DOHH2 (cell line): ENCODE measurements around the gene PADI3.

Experiments used
- H3F3A ChIP-seq: fragments of 200-600 bp; sonication (generic), shearing (Covaris generic); 2 replicates; pipeline ENCODE4 v1.6.0; 2016; ENCODE audit warnings: antibody characterized with exemption, mild to moderate bottlenecking; ENCODE audit not compliant: control insufficient read depth, insufficient read depth
- H3K27ac ChIP-seq: fragments of 200-600 bp; sonication (generic); 2 replicates; pipeline ENCODE4 v1.5.1; 2014; ENCODE audit warnings: low read depth, mild to moderate bottlenecking, low read length, moderate library complexity
- H3K27me3 ChIP-seq: fragments of 200-600 bp; sonication (generic); 2 replicates; pipeline ENCODE4 v1.6.1; 2014; ENCODE audit warnings: mild to moderate bottlenecking, low read length, mixed read lengths; ENCODE audit not compliant: control insufficient read depth
- H3K36me3 ChIP-seq: fragments of 200-600 bp; sonication (generic); 2 replicates; pipeline ENCODE4 v1.6.1; 2014; ENCODE audit warnings: mild to moderate bottlenecking, low read length, moderate library complexity, mixed read lengths; ENCODE audit not compliant: control insufficient read depth
- H3K4me1 ChIP-seq: fragments of 200-600 bp; sonication (generic); 2 replicates; pipeline ENCODE4 v1.6.1; 2014; ENCODE audit warnings: mild to moderate bottlenecking, low read length, mixed read lengths; ENCODE audit not compliant: control insufficient read depth
- H3K4me2 ChIP-seq: fragments of 200-600 bp; sonication (generic); 2 replicates; pipeline ENCODE4 v1.6.0; 2014; ENCODE audit warnings: mild to moderate bottlenecking, low read length, moderate library complexity
- H3K4me3 ChIP-seq: fragments of 200-600 bp; sonication (generic); 2 replicates; pipeline ENCODE4 v1.5.1; 2014; ENCODE audit warnings: mild to moderate bottlenecking, low read length, mixed read lengths
- H3K79me2 ChIP-seq: fragments of 200-600 bp; sonication (generic); 2 replicates; pipeline ENCODE4 v1.6.1; 2014; ENCODE audit warnings: mild to moderate bottlenecking, low read length, mixed read lengths; ENCODE audit not compliant: control insufficient read depth
- H3K9me2 ChIP-seq: fragments of 200-600 bp; sonication (generic); replicated peaks from 2 replicates; pipeline ENCODE4 v1.6.1; 2014; ENCODE audit warnings: mild to moderate bottlenecking, low read length, mixed read lengths; ENCODE audit not compliant: control insufficient read depth
- H3K9me3 ChIP-seq: fragments of 200-600 bp; sonication (generic); 2 replicates; pipeline ENCODE4 v1.6.1; 2014; ENCODE audit warnings: antibody characterized with exemption, low read length, mixed read lengths; ENCODE audit not compliant: control insufficient read depth, insufficient read depth
- H4K20me1 ChIP-seq: fragments of 200-600 bp; sonication (generic); 2 replicates; pipeline ENCODE4 v1.6.0; 2014; ENCODE audit warnings: low read depth, mild to moderate bottlenecking, antibody characterized with exemption, low read length, moderate library complexity; ENCODE audit not compliant: control insufficient read depth, insufficient read depth
- EZH2phosphoT487 ChIP-seq: fragments of 200-600 bp; sonication (generic); IDR thresholded peaks from 2 replicates; pipeline ENCODE4 v1.6.1; 2017; ENCODE audit warnings: borderline replicate concordance, mild to moderate bottlenecking, antibody characterized with exemption, low read length, moderate library complexity, mixed read lengths
- TF ChIP-seq, protein P1 (sequence below): fragments of 200-600 bp; sonication (generic); IDR thresholded peaks from one replicate; pipeline ENCODE4 v1.5.1; 2014; ENCODE audit warnings: antibody characterized with exemption, mild to moderate bottlenecking, low read depth, low read length; ENCODE audit not compliant: poor library complexity, severe bottlenecking

The PADI3 gene

DNA sequence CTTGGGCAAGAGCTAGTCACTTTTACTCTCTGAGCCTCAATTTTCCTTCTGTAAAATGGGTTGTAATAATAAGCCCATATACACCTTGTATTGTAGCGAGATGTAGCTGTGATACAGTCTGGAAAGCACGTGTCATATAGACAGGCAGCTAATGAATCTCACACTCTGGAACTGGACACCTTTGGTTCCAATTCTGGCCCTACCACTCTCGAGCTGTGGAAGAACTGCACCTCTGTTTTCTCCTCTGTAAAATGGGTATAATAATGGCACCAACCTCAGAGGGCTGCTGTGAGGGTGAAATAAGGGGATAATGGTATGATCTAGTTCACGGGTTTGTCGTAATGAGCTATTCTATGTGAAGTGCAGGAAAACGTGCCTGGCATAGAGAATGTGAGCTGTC, 58.4 kb downstream of the PADI3 start:
- Histone ChIP-seq H4K20me1 (no peaks in the 10 kb centered on the region), H3K4me1 (no peaks in the 10 kb centered on the region), H3K9me2 (no peaks in the 10 kb centered on the region), H3K4me3 (no peak overlapping the region), H3K27ac (no peak overlapping the region), H3K27me3 (no peaks in the 10 kb centered on the region), H3K4me2 (no peak overlapping the region), H3K79me2 (no peaks in the 10 kb centered on the region), H3K36me3 (no peaks in the 10 kb centered on the region), H3F3A (no peaks in the 10 kb centered on the region), H3K9me3 (no peaks in the 10 kb centered on the region)
- no peak for TF ChIP-seq EZH2phosphoT487
- TF ChIP-seq, protein P1, sequence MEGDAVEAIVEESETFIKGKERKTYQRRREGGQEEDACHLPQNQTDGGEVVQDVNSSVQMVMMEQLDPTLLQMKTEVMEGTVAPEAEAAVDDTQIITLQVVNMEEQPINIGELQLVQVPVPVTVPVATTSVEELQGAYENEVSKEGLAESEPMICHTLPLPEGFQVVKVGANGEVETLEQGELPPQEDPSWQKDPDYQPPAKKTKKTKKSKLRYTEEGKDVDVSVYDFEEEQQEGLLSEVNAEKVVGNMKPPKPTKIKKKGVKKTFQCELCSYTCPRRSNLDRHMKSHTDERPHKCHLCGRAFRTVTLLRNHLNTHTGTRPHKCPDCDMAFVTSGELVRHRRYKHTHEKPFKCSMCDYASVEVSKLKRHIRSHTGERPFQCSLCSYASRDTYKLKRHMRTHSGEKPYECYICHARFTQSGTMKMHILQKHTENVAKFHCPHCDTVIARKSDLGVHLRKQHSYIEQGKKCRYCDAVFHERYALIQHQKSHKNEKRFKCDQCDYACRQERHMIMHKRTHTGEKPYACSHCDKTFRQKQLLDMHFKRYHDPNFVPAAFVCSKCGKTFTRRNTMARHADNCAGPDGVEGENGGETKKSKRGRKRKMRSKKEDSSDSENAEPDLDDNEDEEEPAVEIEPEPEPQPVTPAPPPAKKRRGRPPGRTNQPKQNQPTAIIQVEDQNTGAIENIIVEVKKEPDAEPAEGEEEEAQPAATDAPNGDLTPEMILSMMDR, result no peak

DNA sequence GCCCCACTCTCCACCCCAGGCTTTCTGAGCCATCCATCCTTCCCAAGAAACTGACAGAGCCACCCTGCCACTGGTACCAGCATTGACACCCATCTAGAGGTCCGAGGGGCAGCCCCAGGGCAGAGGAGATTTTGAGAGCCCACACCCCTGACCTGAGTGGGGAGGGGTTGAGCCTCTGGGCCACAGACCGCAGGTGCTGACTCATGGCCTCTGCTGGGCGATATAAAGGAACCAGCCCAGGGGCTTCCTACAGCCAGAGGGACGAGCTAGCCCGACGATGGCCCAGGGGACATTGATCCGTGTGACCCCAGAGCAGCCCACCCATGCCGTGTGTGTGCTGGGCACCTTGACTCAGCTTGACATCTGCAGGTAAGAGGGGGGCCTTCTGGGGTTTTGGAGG, 59.0 kb downstream of the PADI3 start, which contains the start of gene PADI4:
TSS of gene PADI4 (plus strand) at position 252 of the 400 bp plus-strand sequence. CDS start at position 278, 26 bp downstream.
- Histone ChIP-seq H3K27me3 (no peaks in the 10 kb centered on the region), H3K27ac (no peak within 1 kb of the TSS), H3K79me2 (no peaks in the 10 kb centered on the region), H4K20me1 (no peaks in the 10 kb centered on the region), H3F3A (no peaks in the 10 kb centered on the region), H3K4me2 (no peak within 1 kb of the TSS), H3K9me2 (no peaks in the 10 kb centered on the region), H3K4me1 (no peaks in the 10 kb centered on the region), H3K9me3 (no peaks in the 10 kb centered on the region), H3K4me3 (no peak within 1 kb of the TSS), H3K36me3 (no peaks in the 10 kb centered on the region)
- TF ChIP-seq EZH2phosphoT487, result no peak
- TF ChIP-seq, protein P1, result no peak

DNA sequence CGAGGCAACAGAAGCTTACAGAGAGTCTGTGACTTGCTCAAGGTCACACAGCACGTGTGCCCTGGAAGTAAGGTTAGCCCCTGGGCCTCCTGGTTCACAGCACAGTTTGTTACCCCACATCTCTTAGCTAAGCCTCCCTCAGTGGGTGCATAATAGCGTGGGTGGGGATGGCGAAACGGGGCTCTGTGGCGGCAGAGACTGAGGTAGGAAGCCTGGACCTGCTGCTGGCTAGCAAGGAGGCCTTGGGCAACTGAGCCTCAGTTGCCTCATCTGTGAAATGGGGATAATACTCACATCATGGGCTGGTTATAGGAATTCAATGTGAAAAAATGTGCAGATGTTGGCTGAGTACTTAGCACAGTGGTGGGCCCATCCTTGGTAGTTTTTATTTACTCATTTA, 59.7 kb downstream of the PADI3 start:
- Histone ChIP-seq H4K20me1 (no peaks in the 10 kb centered on the region), H3K27me3 (no peaks in the 10 kb centered on the region), H3K79me2 (no peaks in the 10 kb centered on the region), H3K27ac (no peak overlapping the region), H3F3A (no peaks in the 10 kb centered on the region), H3K4me1 (no peaks in the 10 kb centered on the region), H3K9me3 (no peaks in the 10 kb centered on the region), H3K36me3 (no peaks in the 10 kb centered on the region), H3K9me2 (no peaks in the 10 kb centered on the region), H3K4me3 (no peak overlapping the region), H3K4me2 (no peak overlapping the region)
- TF ChIP-seq EZH2phosphoT487, result no peak
- TF ChIP-seq, protein P1, result no peak
